GM13976 (cell line): ENCODE data around the gene TOP3A.
"Not testable (repeated sequence)": the region's sequence is repeated elsewhere in the genome, so short reads cannot be mapped to it uniquely, and the experiment has no call there.

Source experiments
- DNase-seq: peaks from one replicate; pipeline ENCODE4 v3.0.0; 2012; ENCODE audit warnings: low spot score
- in situ Hi-C: fragments of 300-500 bp; cut with MboI; formaldehyde crosslinking; loops from one replicate; pipeline ENCODE4 v1.12.0; 2022; ENCODE audit warnings: low sequenced_read_pairs, mixed read lengths, inconsistent platforms; ENCODE audit not compliant: unreplicated experiment
- TF ChIP-seq, protein P1 (sequence below): IDR thresholded peaks from 2 replicates; pipeline ENCODE4 v1.5.1; 2012; ENCODE audit warnings: borderline replicate concordance, mild to moderate bottlenecking; ENCODE audit not compliant: insufficient read depth; ENCODE audit errors: extremely low read depth, missing control alignments, control extremely low read depth

TOP3A gene

GRCh38 chr17:18360518-18360917 lies 45.7 kb upstream of the TOP3A start:
- no peak for DNase-seq
- in situ Hi-C loops: no loop called here
- TF ChIP-seq, protein P1, sequence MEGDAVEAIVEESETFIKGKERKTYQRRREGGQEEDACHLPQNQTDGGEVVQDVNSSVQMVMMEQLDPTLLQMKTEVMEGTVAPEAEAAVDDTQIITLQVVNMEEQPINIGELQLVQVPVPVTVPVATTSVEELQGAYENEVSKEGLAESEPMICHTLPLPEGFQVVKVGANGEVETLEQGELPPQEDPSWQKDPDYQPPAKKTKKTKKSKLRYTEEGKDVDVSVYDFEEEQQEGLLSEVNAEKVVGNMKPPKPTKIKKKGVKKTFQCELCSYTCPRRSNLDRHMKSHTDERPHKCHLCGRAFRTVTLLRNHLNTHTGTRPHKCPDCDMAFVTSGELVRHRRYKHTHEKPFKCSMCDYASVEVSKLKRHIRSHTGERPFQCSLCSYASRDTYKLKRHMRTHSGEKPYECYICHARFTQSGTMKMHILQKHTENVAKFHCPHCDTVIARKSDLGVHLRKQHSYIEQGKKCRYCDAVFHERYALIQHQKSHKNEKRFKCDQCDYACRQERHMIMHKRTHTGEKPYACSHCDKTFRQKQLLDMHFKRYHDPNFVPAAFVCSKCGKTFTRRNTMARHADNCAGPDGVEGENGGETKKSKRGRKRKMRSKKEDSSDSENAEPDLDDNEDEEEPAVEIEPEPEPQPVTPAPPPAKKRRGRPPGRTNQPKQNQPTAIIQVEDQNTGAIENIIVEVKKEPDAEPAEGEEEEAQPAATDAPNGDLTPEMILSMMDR: no peak

DNA sequence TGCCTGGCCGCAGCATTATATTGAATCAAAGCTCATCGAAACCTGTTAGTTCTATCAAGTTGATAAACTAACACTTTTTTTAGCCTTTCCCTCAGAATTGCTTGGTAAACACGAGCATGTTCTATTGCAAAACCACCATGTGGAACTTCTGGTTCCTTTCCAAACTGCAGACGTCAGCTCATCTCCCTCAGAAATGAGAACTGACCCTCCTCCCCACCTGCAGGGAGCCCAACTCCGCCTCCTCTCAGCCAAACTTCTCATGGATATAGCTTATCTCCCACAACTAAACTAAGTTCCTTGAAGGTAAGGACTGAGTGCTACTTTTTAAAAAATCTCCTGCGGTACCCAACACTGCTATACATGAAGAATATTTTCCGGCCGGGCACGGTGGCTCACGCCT lies 41.8 kb upstream of the TOP3A start:
- TF ChIP-seq, protein P1: no peak
- in situ Hi-C loops: no loop called here
- DNase-seq: no peak

DNA sequence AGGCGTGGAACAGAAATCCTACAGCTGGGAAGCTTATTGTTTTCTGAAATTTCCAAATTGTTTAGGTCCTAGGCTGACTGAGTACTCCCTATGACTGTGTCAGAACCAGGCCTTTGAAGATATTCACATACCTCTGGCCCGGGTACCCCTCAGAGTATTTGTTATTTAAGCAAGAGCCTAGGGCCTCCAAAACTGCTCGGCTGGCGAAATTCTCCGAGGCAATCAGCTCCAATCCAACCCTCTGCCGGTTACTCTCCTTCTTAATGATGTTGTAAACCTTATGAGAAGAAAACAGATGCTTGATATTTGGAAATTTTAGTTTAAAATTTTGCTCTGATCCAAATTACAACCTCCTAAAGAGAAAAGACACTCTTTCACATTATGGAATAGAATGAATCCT lies 38.7 kb upstream of the TOP3A start:
- TF ChIP-seq, protein P1: no peak
- in situ Hi-C loops: no loop called here
- DNase-seq: no peak

DNA sequence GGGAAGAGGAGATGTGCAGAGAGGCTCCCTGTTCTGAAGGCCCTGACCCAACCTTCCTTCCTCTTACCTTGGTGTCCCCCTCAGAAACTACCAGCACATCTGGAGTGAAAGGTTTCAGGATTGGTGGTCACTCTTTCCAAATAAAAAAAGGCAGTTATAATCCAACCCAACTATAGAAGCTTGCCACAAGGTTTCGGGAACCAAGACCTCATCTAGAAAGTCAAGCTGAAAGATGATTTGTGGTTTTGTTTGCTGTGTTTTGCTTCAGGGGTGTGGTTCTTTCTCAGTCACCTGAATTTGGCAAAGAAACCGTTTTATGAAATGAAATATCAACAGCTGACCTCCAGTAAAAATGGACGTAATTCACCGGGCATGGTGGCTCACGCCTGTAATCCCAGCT lies 29.2 kb upstream of the TOP3A start:
- TF ChIP-seq, protein P1: no peak
- DNase-seq: no peak
- in situ Hi-C loops: no loop called here

DNA sequence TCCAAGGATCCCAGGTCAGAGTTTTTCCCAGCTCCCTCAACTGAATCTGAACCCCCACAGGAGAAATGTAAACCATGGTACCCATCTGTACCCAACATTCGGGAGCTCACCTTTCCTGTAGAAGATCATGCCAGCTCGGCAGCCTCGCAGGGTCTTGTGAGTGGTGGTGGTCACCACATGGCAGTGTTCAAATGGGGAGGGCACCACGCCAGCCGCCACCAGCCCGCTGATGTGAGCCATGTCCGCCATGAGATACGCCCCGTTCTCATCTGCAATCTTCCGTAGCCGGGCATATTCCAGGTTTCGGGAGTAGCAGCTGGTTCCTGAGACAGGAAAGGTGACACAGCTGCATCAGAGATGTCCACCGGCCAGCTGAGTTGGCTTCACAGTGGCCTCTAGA lies 25.1 kb upstream of the TOP3A start:
- in situ Hi-C loops: no loop called here
- DNase-seq: no peak
- TF ChIP-seq, protein P1: no peak

DNA sequence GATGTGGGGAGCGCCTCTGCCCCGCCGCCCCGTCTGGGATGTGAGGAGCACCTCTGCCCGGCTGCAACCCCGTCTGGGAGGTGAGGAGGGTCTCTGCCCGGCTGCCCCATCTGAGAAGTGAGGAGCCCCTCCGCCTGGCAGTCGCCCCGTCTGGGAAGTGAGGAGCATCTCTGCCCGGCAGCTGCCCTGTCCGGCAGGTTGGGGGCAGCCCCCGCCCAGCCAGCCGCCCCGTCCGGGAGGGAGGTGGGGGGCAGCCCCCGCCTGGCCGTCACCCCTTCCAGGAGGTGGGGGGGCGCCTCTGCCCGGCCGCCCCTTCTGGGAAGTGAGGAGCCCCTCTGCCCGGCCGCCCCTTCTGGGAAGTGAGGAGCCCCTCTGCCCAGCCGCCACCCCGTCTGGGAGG lies 23.4 kb upstream of the TOP3A start:
- DNase-seq, in situ Hi-C loops: not testable (repeated sequence)

DNA sequence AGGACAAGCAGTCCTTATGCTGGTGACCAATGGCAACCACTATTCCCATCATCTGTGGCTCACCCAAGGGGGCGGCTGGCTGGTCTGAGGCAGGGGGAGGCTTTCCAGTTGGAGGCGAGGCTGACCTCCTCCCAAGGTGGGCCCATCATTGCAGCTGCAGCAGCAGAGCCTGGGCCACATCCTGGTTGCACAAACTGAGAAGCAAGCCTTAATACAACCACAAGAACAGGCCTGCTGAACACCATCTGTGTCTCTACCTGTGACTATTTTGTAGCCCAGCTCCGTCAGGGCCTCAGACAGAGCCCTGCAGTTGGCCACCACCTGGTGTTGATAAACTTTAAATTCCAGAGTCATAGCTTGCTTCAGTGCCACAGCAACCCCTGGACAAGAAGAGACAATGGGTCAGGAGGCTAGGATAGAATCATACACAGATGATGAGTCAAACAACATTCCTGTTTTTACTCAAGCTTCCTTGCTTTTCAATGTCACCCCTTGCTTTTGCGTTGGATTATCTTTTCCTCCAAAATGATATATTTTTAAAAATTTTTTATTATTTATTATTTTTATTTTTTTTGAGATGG lies 18.2 kb upstream of the TOP3A start:
- TF ChIP-seq, protein P1: no peak
- DNase-seq: no peak
- in situ Hi-C loops: no loop called here
